NB4 (cell line): Measurements from ENCODE around the gene SV2C.
A peak's percentile ranks its signal among the peaks of the same experiment; 100 is the strongest.

Experiments
- DNase-seq: peaks from one replicate; pipeline ENCODE4 v3.0.0; 2010; ENCODE audit warnings: low read depth
- H3K4me3 ChIP-seq: one replicate; pipeline ENCODE4 v1.5.1; 2011; ENCODE audit warnings: mild to moderate bottlenecking, low read depth, low read length, moderate library complexity
- CTCF ChIP-seq: IDR thresholded peaks from one replicate; pipeline ENCODE4 v1.5.1; 2012; ENCODE audit warnings: low read depth, low read length
- MAX ChIP-seq: IDR thresholded peaks from 2 replicates; pipeline ENCODE4 v1.6.1; 2011; ENCODE audit warnings: low read depth, low read length
- MYC ChIP-seq: IDR thresholded peaks from 2 replicates; pipeline ENCODE4 v1.6.1; 2011; ENCODE audit warnings: low read depth, low read length
- POLR2A ChIP-seq: IDR thresholded peaks from 2 replicates; pipeline ENCODE4 v1.6.1; 2011; ENCODE audit warnings: mild to moderate bottlenecking; ENCODE audit not compliant: insufficient read length; ENCODE audit errors: extremely low read depth

The SV2C gene

GRCh38 chr5:76222318-76222717 is 139.1 kb downstream of the SV2C start:
- no peak for DNase-seq
- TF ChIP-seq POLR2A, result no peak
- TF ChIP-seq CTCF, result no peak
- no peak for TF ChIP-seq MYC
- no peak for TF ChIP-seq MAX
- H3K4me3 ChIP-seq, result no peak overlapping the region

- no peak overlapping the region for H3K4me3 ChIP-seq
- peak; percentile 6 for DNase-seq
- no peak for TF ChIP-seq MAX
- no peak for TF ChIP-seq POLR2A
Measured at GRCh38 chr5:76223696-76224095, 140.5 kb downstream of the SV2C start.

GRCh38 chr5:76224898-76225297 is 141.7 kb downstream of the SV2C start:
- H3K4me3 ChIP-seq, result no peak overlapping the region
- no peak for TF ChIP-seq MYC
- no peak for TF ChIP-seq POLR2A
- no peak for TF ChIP-seq CTCF
- no peak for TF ChIP-seq MAX
- DNase-seq, result no peak

- no peak overlapping the region for H3K4me3 ChIP-seq
- TF ChIP-seq MAX (no peak), MYC (no peak), POLR2A (no peak), CTCF (no peak)
- DNase-seq, result peak; percentile 14
Measured at GRCh38 chr5:76225336-76225735, 142.2 kb downstream of the SV2C start.

- no peak overlapping the region for H3K4me3 ChIP-seq
- TF ChIP-seq CTCF (no peak), MAX (no peak), MYC (no peak), POLR2A (no peak)
- DNase-seq, result no peak
Measured at GRCh38 chr5:76229900-76230299, 146.7 kb downstream of the SV2C start.

- H3K4me3 ChIP-seq, result no peak overlapping the region
- no peak for TF ChIP-seq MYC
- TF ChIP-seq CTCF, result no peak
- TF ChIP-seq MAX, result no peak
- TF ChIP-seq POLR2A, result no peak
Measured at GRCh38 chr5:76230711-76231285, 147.6 kb downstream of the SV2C start.

More at GRCh38 chr5:76230711-76231285, 147.6 kb downstream of the SV2C start:
- no peak for DNase-seq
